Effector CD8-positive, alpha-beta T cell (primary cell): ENCODE results near the gene MT2A.

Experiments
- DNase-seq: peaks from one replicate; lab custom pipeline; 2025; lab: John Stamatoyannopoulos, UW

Gene MT2A

GRCh38 chr16:56639045-56639444 is 30.7 kb downstream of the MT2A start:
- no peak for DNase-seq

- DNase-seq: no peak
These were observed 31.7 kb downstream of the MT2A start for GRCh38 chr16:56640076-56640475.

GRCh38 chr16:56641166-56641565 is 32.8 kb downstream of the MT2A start:
- no peak for DNase-seq

GRCh38 chr16:56643080-56643778 is 34.8 kb downstream of the MT2A start:
- DNase-seq: peak; percentile 54

GRCh38 chr16:56643833-56644232 is 35.4 kb downstream of the MT2A start:
- DNase-seq: no peak

- no peak for DNase-seq
These were observed 36.9 kb downstream of the MT2A start for GRCh38 chr16:56645311-56645710.

GRCh38 chr16:56645838-56646237 is 37.5 kb downstream of the MT2A start:
- no peak for DNase-seq

GRCh38 chr16:56647641-56648431 is 39.5 kb downstream of the MT2A start:
- no peak for DNase-seq

- DNase-seq: no peak
These were observed 40.9 kb downstream of the MT2A start for GRCh38 chr16:56649271-56649670.

- no peak for DNase-seq
These were observed 41.4 kb downstream of the MT2A start for GRCh38 chr16:56649820-56650219.

- no peak for DNase-seq
These were observed 43.2 kb downstream of the MT2A start, which contains the start of gene MT1B for GRCh38 chr16:56651586-56651985. MT1B (plus strand) TSS chr16:56651886; CDS start chr16:56651954, 68 bp downstream.

- no peak for DNase-seq
These were observed 44.2 kb downstream of the MT2A start for GRCh38 chr16:56652600-56652999.

GRCh38 chr16:56653218-56653617 is 44.8 kb downstream of the MT2A start:
- DNase-seq: no peak

GRCh38 chr16:56657555-56658326 is 49.4 kb downstream of the MT2A start, which contains the start of gene MT1F:
MT1F (plus strand) TSS chr16:56657959; CDS start chr16:56658059, 100 bp downstream.
- peak; percentile 65 for DNase-seq

GRCh38 chr16:56658327-56658875 is 50.0 kb downstream of the MT2A start:
- DNase-seq: no peak
